ENCODE data around the gene MYL9. TPM values are rescaled to one million over a fixed set of nuclear protein-coding genes. Genes with fewer than 3 reads are reported as not detected.

Gene MYL9
- total and polyA plus RNA-seq, 2 donors (not counting 1 experiment from before 2014, with no cell fraction given): 0.78 to 3.5 TPM

DNA sequence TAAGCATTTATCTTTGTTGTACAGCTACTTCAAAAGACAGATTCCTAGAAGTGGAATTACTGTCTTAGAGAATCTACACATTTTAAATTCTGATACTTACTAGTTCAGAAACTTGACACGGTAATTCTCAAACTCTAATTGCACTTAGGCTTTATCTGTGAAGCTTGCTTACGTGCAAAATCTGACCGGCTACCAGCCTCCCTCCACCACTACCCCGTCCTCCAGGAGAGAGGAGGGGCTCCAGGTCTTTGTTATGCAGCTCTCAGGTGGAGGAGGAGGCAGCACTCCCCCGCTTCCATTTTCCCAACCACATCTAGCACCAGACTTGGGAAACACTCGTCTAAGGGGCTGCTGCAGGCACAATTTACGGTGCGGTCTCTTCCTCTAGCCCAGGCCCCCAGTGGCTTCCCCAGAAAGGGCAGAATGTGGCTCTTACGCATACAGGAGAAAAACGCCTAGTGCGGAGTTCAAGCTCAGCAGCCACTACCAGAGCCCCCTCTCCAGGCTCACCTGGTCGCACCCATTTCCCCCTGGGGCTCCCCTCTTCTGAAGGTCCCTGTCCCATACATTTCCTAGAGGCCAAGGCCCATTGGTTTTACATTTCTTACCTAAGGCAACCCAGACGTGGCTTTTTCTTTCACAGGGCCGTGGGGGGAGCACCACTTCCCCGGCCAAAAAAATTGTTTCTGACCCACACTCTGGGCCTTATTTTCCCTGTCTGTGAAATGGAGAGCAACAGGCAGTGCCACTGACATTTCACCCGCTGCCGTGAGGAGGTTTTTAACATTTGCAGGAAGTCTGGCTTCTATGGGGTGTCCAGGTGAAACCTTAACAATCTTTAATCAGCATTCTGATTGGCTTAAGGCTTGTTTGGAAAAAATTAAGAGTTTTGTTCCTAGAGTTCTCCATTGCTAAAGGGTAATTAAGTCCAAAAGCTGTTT lies 30.5 kb downstream of the MYL9 start:
- peak overlapping the region; percentile 96 to 100 for H3K27ac ChIP-seq (ENCODE audit: low read length in 2 of 2)
- POLR2A ChIA-PET: interaction anchor here (0.5 to 6.7 kb wide), 5 partner anchors 16 to 111 kb away, joined by 3 to 81 read pairs (median 4); partner anchors contain the start of gene RAB5IF
- TF ChIP-seq, protein P1, sequence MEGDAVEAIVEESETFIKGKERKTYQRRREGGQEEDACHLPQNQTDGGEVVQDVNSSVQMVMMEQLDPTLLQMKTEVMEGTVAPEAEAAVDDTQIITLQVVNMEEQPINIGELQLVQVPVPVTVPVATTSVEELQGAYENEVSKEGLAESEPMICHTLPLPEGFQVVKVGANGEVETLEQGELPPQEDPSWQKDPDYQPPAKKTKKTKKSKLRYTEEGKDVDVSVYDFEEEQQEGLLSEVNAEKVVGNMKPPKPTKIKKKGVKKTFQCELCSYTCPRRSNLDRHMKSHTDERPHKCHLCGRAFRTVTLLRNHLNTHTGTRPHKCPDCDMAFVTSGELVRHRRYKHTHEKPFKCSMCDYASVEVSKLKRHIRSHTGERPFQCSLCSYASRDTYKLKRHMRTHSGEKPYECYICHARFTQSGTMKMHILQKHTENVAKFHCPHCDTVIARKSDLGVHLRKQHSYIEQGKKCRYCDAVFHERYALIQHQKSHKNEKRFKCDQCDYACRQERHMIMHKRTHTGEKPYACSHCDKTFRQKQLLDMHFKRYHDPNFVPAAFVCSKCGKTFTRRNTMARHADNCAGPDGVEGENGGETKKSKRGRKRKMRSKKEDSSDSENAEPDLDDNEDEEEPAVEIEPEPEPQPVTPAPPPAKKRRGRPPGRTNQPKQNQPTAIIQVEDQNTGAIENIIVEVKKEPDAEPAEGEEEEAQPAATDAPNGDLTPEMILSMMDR (IDR thresholded peaks at IDR 0.05): no peak
- no peak for TF ChIP-seq EZH2 (IDR thresholded peaks at IDR 0.05; ENCODE audit: borderline replicate concordance, insufficient read depth, low read depth, low read length, poor library complexity, severe bottlenecking)
- peak overlapping the region; percentile 90 for H3K9ac ChIP-seq (ENCODE audit: low read length)
- peak overlapping the region; percentile 93 for H2AFZ ChIP-seq (ENCODE audit: insufficient read depth, low read depth, low read length, poor library complexity, severe bottlenecking)
- no peaks in the 10 kb centered on the region for H3K27me3 ChIP-seq (replicated peaks in 1 of 4; ENCODE audit: control extremely low read depth in 1 of 4, control insufficient read depth in 3 of 4, insufficient read depth in 4 of 4, low read length in 3 of 4)
- intact Hi-C loops (cut with micrococcal nuclease): loop anchor here (1.0 kb wide), 1 partner anchor 16 kb away; no protein-coding TSS in a partner anchor
- peak; percentile 49 for DNase-seq
- H3K9me3 ChIP-seq (ENCODE audit: control extremely low read depth in 1 of 3, control insufficient read depth in 2 of 3, insufficient read depth in 1 of 3, low read length in 2 of 3): no peaks in the 10 kb centered on the region
- Mint-ChIP-seq H3K27ac (peak overlapping the region; percentile 98), H3K4me1 (peaks cover 34% of the 10 kb centered on the region), H3K9me3 (ENCODE audit: insufficient read depth) (no peaks in the 10 kb centered on the region), H3K4me3 (peak overlapping the region; percentile 92), H3K27me3 (no peaks in the 10 kb centered on the region)
- peaks cover 23 to 34% of the 10 kb centered on the region in 2 donors for H3K4me1 ChIP-seq (ENCODE audit: control insufficient read depth in 2 of 2, insufficient read depth in 2 of 2, low read length in 2 of 2)
- peaks cover 25% of the 10 kb centered on the region for H4K20me1 ChIP-seq (ENCODE audit: control insufficient read depth, insufficient read depth, low read length, poor library complexity, severe bottlenecking)
- WGBS (ENCODE audit: insufficient coverage): 56% methylated on average over 8 of the region's 17 CpGs
- peaks cover 32% of the 10 kb centered on the region for H3K79me2 ChIP-seq (ENCODE audit: control insufficient read depth, insufficient read depth, low read length)
- CTCF ChIA-PET: interaction anchor here (0.9 to 6.1 kb wide), 6 partner anchors 14 to 38 kb away, joined by 4 to 63 read pairs (median 13); partner anchors contain the start of gene RAB5IF
- H3K36me3 ChIP-seq (replicated peaks in 1 of 2; ENCODE audit: control extremely low read depth in 1 of 2, control insufficient read depth in 1 of 2, extremely low read depth in 1 of 2, insufficient read depth in 2 of 2, low read length in 1 of 2): no peaks in the 10 kb centered on the region
- peak overlapping the region; percentile 98 for H3K4me2 ChIP-seq (replicated peaks; ENCODE audit: low read depth, low read length, poor library complexity, severe bottlenecking)
- ATAC-seq (ENCODE audit: low read depth): no peak
- H3K4me3 ChIP-seq (ENCODE audit: control extremely low read depth in 1 of 5, extremely low read depth in 1 of 5, insufficient read depth in 1 of 5, low read depth in 2 of 5, low read length in 4 of 5): no peak overlapping the region

Measured in B cell (primary cell).